T-cell (primary cell): ENCODE data around the gene AMACR. TPM values are rescaled to one million over a fixed set of nuclear protein-coding genes. Genes with fewer than 3 reads are reported as not detected.
"Not testable (repeated sequence)": the region's sequence is repeated elsewhere in the genome, so short reads cannot be mapped to it uniquely, and the experiment has no call there.

Experiments used
- ATAC-seq, 4 experiments: fragments of 200-7000 bp in 3 of 4; fragments of 150-1000 bp in 1 of 4; cut with Tn5 transposase; replicated peaks in 1 of 4; 1 replicate in 3 of 4; 2 replicates in 1 of 4; pipeline ENCODE4 v1.10.0; 2021; ENCODE audit warnings: moderate library complexity in 3 of 4, mild to moderate bottlenecking in 2 of 4, moderate number of reproducible peaks in 1 of 4
- CTCF ChIA-PET, 2 donors: fragments of 300-600 bp; sonication (Branson Sonifier 250); formaldehyde crosslinking; loops; one replicate each; lab custom pipeline; 2022; ENCODE audit warnings: antibody characterized with exemption in 2 of 2; lab: Charles Lee
- POLR2A ChIA-PET, 2 donors: fragments of 300-600 bp; sonication (Branson Sonifier 250); formaldehyde crosslinking; loops; one replicate each; lab custom pipeline; 2022; ENCODE audit warnings: antibody characterized with exemption in 2 of 2; lab: Charles Lee
- DNase-seq, 35 experiments: peaks; one replicate each; pipeline versions ENCODE4 v3.0.0 to v3.0.0-alpha.2; 2013 to 2023
- H3K27ac ChIP-seq: one replicate; pipeline ENCODE4 v1.5.1; 2013; ENCODE audit warnings: low read length
- H3K27me3 ChIP-seq, 2 experiments: replicated peaks in 1 of 2; 1 replicate in 1 of 2; 2 replicates in 1 of 2; pipeline versions ENCODE4 v1.6.1 to v1.7.0; 2013; ENCODE audit warnings: low read length in 1 of 2, mixed read lengths in 1 of 2; ENCODE audit not compliant: control insufficient read depth in 2 of 2, insufficient read depth in 2 of 2; ENCODE audit errors: extremely low read depth in 1 of 2
- H3K36me3 ChIP-seq, 2 donors: 1 replicate in 1 of 2; 2 replicates in 1 of 2; pipeline versions ENCODE4 v1.6.1 to v1.7.0; 2013; ENCODE audit warnings: low read length in 1 of 2; ENCODE audit not compliant: control insufficient read depth in 2 of 2, insufficient read depth in 1 of 2; ENCODE audit errors: extremely low read depth in 1 of 2
- H3K4me1 ChIP-seq, 2 experiments: 1 replicate in 1 of 2; 2 replicates in 1 of 2; pipeline versions ENCODE4 v1.6.1 to v1.7.0; 2013; ENCODE audit warnings: low read length in 2 of 2, mixed read lengths in 1 of 2; ENCODE audit not compliant: insufficient read depth in 2 of 2, control insufficient read depth in 1 of 2; ENCODE audit errors: extremely low read depth in 1 of 2
- H3K4me3 ChIP-seq, 2 donors: 1 replicate in 1 of 2; 2 replicates in 1 of 2; pipeline versions ENCODE4 v1.5.1 to v1.7.0; 2013; ENCODE audit warnings: mild to moderate bottlenecking in 2 of 2, low read length in 1 of 2, moderate library complexity in 1 of 2; ENCODE audit not compliant: control insufficient read depth in 1 of 2; ENCODE audit errors: extremely low read depth in 1 of 2
- H3K9me3 ChIP-seq: 2 replicates; pipeline ENCODE4 v1.7.0; 2013
- H3K27ac Mint-ChIP-seq, 2 donors: one replicate each; pipeline ENCODE4 v1.8.0; 2020 to 2021; ENCODE audit warnings: mild to moderate bottlenecking in 2 of 2, mixed read lengths in 2 of 2
- H3K27me3 Mint-ChIP-seq, 2 donors: one replicate each; pipeline ENCODE4 v1.8.0; 2021 to 2022; ENCODE audit warnings: mixed read lengths in 2 of 2
- H3K36me3 Mint-ChIP-seq: one replicate; pipeline ENCODE4 v1.8.0; 2021; ENCODE audit warnings: mixed read lengths
- H3K4me1 Mint-ChIP-seq, 3 donors: one replicate each; pipeline ENCODE4 v1.8.0; 2020 to 2022; ENCODE audit warnings: mixed read lengths in 3 of 3, mild to moderate bottlenecking in 1 of 3
- H3K4me3 Mint-ChIP-seq, 3 donors: one replicate each; pipeline ENCODE4 v1.8.0; 2020 to 2022; ENCODE audit warnings: mild to moderate bottlenecking in 3 of 3, mixed read lengths in 3 of 3, moderate library complexity in 3 of 3
- H3K9me3 Mint-ChIP-seq, 3 donors: one replicate each; pipeline ENCODE4 v1.8.0; 2020 to 2022; ENCODE audit warnings: mixed read lengths in 3 of 3
- WGBS: methylation state at CpG from one replicate; pipeline ENCODE4 v1.1.5; 2013; ENCODE audit warnings: missing lambda C conversion rate; ENCODE audit not compliant: insufficient coverage; 5-methylcytosine and 5-hydroxymethylcytosine counted together
- total RNA-seq, 35 experiments: library from RNA in 6 of 35; stranded (reverse) in 6 of 35; fragments of 120-200 nt in 1 of 35; gene quantifications; one replicate each; pipeline versions ENCODE4 v1.2.1 to v1.2.4 and lab custom pipeline; 2013 to 2026

The AMACR gene
- total RNA-seq, 5 donors from 2014 or later (not counting 1 experiment from before 2014, with no cell fraction given) = 2.6 to 6.9 (median 3.9) TPM

DNA sequence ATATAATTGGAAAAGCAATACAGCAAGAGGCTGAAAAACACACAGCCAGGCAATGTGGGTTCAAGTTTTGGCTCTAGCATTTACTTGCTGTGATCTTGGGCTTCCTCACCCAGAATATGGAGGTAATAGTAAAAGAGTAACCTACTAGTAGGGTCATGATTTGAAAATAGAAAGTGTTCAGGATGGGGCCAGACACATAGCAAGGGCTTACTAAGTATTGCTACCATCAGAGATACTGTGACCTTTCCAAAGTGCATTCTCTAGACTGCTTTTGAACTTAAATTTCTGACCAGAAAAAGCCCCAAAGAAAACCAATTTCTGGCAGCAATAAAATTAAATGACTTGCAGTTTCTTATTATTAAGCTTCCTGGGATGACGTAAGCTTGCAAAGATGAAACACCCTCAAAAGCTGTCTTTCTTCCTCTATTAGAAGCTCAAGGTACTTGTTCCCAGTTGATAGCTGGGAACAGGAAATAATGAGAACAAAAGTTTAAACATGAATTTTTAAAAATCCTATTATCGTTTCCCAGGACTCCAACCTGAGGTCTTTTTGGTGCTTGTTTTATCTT lies 43.6 kb downstream of the AMACR start:
- Histone ChIP-seq H3K9me3 (no peaks in the 10 kb centered on the region), H3K4me1 (no peaks in the 10 kb centered on the region), H3K27ac (no peak overlapping the region), H3K4me3 (no peak overlapping the region), H3K36me3 (no peaks in the 10 kb centered on the region), H3K27me3 (no peaks in the 10 kb centered on the region)
- POLR2A ChIA-PET = no interaction called here
- no peak for DNase-seq
- H3K27ac Mint-ChIP-seq = no peak overlapping the region
- H3K9me3 Mint-ChIP-seq = no peaks in the 10 kb centered on the region
- no peak overlapping the region for H3K4me3 Mint-ChIP-seq
- peaks cover 7 to 9% (median 7%) of the 10 kb centered on the region in 3 donors for H3K4me1 Mint-ChIP-seq
- no CpG with 5 or more reads among the region's 2 CpGs for WGBS
- H3K36me3 Mint-ChIP-seq = no peaks in the 10 kb centered on the region
- CTCF ChIA-PET = no interaction called here
- no peak for ATAC-seq
- peaks cover 0 to 2% of the 10 kb centered on the region in 2 donors for H3K27me3 Mint-ChIP-seq

DNA sequence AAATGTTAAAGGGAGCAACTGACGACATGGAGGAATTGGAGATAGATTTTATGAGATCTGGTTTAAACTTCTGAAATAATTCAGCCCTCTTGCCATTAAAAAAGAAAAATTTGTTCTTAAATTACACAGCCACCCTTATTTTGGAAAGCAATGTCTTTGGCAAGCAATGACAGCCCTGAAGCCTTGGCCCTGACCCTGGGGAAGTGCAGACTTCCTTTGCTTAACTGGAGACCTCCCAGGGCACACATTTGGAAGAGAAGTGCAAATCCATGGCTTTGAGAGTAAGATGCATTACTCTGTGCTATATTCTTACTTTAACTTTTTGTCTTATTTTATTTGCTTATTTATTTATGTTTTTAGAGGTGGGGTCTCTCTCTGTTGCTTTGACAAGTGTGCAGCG lies 49.7 kb downstream of the AMACR start:
- Histone ChIP-seq H3K36me3 (no peaks in the 10 kb centered on the region), H3K4me1 (no peaks in the 10 kb centered on the region), H3K27me3 (no peaks in the 10 kb centered on the region), H3K27ac (no peak overlapping the region), H3K9me3 (peaks cover 2% of the 10 kb centered on the region), H3K4me3 (no peak overlapping the region)
- POLR2A ChIA-PET = no interaction called here
- no peak overlapping the region for H3K27ac Mint-ChIP-seq
- H3K27me3 Mint-ChIP-seq = peaks cover 6% of the 10 kb centered on the region in 2 donors
- no CpG with 5 or more reads among the region's 2 CpGs for WGBS
- H3K36me3 Mint-ChIP-seq = no peaks in the 10 kb centered on the region
- ATAC-seq (no peak), DNase-seq (no peak)
- H3K9me3 Mint-ChIP-seq = peaks cover 0 to 11% (median 5%) of the 10 kb centered on the region in 3 donors
- H3K4me1 Mint-ChIP-seq = no peaks in the 10 kb centered on the region
- H3K4me3 Mint-ChIP-seq = no peak overlapping the region
- CTCF ChIA-PET = no interaction called here

DNA sequence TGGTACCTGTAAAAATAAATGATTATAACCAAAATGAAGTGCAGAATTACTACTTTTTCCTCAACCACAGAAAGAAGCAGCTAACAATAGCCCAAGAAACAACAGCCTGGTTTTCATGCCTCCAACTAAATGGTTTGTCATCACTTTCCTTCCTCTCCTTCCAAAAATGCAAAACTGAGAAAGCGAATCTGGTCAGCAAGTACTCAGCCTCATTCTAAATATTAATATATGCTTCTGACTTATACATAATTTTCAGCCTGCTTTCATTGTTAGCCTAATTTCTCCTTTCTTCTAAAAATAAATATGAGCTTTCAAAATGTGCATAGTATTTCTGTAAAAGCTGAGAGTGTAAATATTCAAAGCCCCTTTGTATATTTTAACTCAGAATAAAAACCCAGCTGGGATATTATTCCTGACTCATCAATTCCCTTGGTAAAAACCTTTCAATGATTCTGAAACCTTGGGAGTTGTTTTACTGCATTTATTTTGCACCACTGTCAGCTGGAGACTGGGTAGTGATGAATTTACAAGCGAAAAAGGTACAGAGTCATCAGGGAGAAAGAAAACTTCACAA lies 50.2 kb downstream of the AMACR start:
- H3K27ac Mint-ChIP-seq = no peak overlapping the region
- H3K4me3 ChIP-seq = no peak overlapping the region
- no peak overlapping the region for H3K4me3 Mint-ChIP-seq
- H3K27ac ChIP-seq = no peak overlapping the region
- peaks cover 2% of the 10 kb centered on the region for H3K9me3 ChIP-seq
- peaks cover 0 to 11% (median 5%) of the 10 kb centered on the region in 3 donors for H3K9me3 Mint-ChIP-seq
- no peak for ATAC-seq
- no peaks in the 10 kb centered on the region for H3K27me3 ChIP-seq
- H3K4me1 ChIP-seq = no peaks in the 10 kb centered on the region
- POLR2A ChIA-PET = no interaction called here
- H3K36me3 ChIP-seq = no peaks in the 10 kb centered on the region
- DNase-seq = no peak
- no CpG with 5 or more reads among the region's 2 CpGs for WGBS
- H3K4me1 Mint-ChIP-seq = no peaks in the 10 kb centered on the region
- CTCF ChIA-PET = no interaction called here
- no peaks in the 10 kb centered on the region for H3K36me3 Mint-ChIP-seq
- peaks cover 6% of the 10 kb centered on the region in 2 donors for H3K27me3 Mint-ChIP-seq

DNA sequence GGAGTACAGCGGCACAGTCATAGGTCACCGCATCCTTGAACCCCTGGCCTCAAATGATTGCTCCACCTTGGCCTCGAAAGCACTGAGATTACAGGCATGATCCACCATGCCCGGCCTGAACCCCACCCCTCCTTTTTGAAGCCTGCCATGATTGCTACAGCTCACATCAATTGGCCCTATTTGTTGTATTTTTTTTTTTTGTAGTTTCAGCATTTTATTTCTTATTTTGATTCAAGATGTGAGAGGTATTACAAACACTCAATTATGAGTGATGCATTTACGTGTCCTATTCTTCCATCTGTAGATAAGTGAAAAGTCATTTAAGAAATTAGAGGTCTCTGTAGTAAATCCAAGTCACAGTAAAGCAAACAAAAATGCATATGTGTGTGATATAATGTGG lies 55.7 kb downstream of the AMACR start:
- DNase-seq, H3K36me3 Mint-ChIP-seq, H3K27ac Mint-ChIP-seq, H3K27ac ChIP-seq, H3K4me3 ChIP-seq, ATAC-seq, H3K36me3 ChIP-seq, H3K27me3 Mint-ChIP-seq, H3K9me3 ChIP-seq, POLR2A ChIA-PET, CTCF ChIA-PET, H3K4me1 Mint-ChIP-seq, H3K27me3 ChIP-seq, H3K4me3 Mint-ChIP-seq, H3K4me1 ChIP-seq: not testable (repeated sequence)
- WGBS = 87% methylated on average over 3 of the region's 5 CpGs
- peaks cover 3 to 11% (median 5%) of the 10 kb centered on the region in 3 donors for H3K9me3 Mint-ChIP-seq

DNA sequence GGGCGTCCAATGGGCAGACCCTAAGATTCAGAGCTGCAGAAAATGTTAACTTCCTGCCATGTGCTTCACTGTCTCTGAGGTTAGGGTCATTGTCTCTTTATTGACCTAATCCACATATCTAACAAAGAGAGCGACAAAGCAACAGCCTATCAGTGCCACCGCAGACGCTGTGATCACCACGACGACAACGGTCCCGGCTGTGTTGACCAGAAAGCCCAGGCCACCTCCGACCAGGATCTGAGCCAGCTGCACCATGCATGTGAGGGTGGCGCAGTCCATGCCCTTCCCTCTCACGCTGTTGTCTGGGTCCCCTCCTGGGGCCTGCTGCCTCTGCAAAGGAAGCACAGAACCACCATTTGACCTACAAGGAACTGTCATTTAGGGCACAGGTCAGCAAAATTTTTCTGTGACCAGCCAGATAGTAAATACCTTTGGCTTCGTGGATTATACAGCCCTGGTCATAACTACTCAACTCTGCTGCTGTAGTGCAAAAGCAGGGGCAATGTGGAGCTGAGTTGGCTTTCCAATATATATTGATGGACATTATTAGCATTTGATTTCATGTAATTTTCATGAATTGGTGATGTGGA lies 63.2 kb downstream of the AMACR start:
- H3K4me1 Mint-ChIP-seq = no peaks in the 10 kb centered on the region
- Histone ChIP-seq H3K36me3 (no peaks in the 10 kb centered on the region), H3K9me3 (no peaks in the 10 kb centered on the region), H3K27me3 (peaks cover 4 to 18% of the 10 kb centered on the region in 2 experiments), H3K27ac (no peak overlapping the region), H3K4me1 (no peaks in the 10 kb centered on the region), H3K4me3 (no peak overlapping the region)
- peaks cover 0 to 3% (median 0%) of the 10 kb centered on the region in 3 donors for H3K9me3 Mint-ChIP-seq
- H3K27ac Mint-ChIP-seq = no peak overlapping the region
- DNase-seq (no peak), ATAC-seq (no peak)
- H3K27me3 Mint-ChIP-seq = peaks cover 28 to 42% of the 10 kb centered on the region in 2 donors
- WGBS = 81% methylated on average over 10 of the region's 12 CpGs
- no peak overlapping the region for H3K4me3 Mint-ChIP-seq
- CTCF ChIA-PET = no interaction called here
- H3K36me3 Mint-ChIP-seq = no peaks in the 10 kb centered on the region
- POLR2A ChIA-PET = no interaction called here

DNA sequence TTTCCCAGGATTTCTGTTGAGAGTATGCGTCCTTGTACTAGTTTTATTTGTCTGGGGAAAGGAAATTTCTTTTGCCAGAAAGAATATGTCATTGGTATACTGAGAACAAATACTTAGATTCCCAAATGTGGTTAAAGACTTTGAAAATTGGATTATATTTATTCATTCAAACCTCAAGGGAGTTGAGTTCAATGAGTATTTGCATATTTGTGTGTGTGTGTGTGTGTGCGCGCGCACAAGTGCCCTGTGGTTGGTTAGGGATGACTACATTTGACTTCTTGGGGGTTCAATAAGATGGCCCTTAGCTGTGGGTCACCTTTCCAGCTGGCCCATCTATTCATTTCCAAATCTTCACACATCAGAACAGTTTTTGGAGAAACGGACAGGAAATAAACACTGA lies 66.8 kb downstream of the AMACR start:
- H3K9me3 ChIP-seq = no peaks in the 10 kb centered on the region
- WGBS = no CpG with 5 or more reads among the region's 5 CpGs
- H3K4me3 Mint-ChIP-seq = no peak overlapping the region

More for the DNA sequence above, 66.8 kb downstream of the AMACR start:
- Histone ChIP-seq H3K4me3 (no peak overlapping the region), H3K4me1 (peaks cover 0 to 4% of the 10 kb centered on the region in 2 experiments), H3K36me3 (no peaks in the 10 kb centered on the region), H3K27me3 (peaks cover 5 to 47% of the 10 kb centered on the region in 2 experiments), H3K27ac (no peak overlapping the region)
- ATAC-seq (no peak), DNase-seq (no peak)
- CTCF ChIA-PET = no interaction called here
- no peak overlapping the region for H3K27ac Mint-ChIP-seq
- H3K4me1 Mint-ChIP-seq = peaks cover 0 to 4% (median under 1%) of the 10 kb centered on the region in 3 donors
- POLR2A ChIA-PET = no interaction called here
- H3K27me3 Mint-ChIP-seq = peaks cover 49 to 71% of the 10 kb centered on the region in 2 donors
- no peaks in the 10 kb centered on the region for H3K9me3 Mint-ChIP-seq
- H3K36me3 Mint-ChIP-seq = no peaks in the 10 kb centered on the region
